GM12892 (cell line): Measurements from ENCODE around the gene MACROD2.

Source experiments
- POLR2AphosphoS5 ChIP-seq: IDR thresholded peaks from 2 replicates; pipeline ENCODE4 v1.6.1; 2011; ENCODE audit warnings: low read depth, low read length, control low read depth
- TAF1 ChIP-seq: IDR thresholded peaks from 2 replicates; pipeline ENCODE4 v1.6.1; 2011; ENCODE audit warnings: low read depth, mild to moderate bottlenecking, control low read depth, low read length, borderline replicate concordance

DNA sequence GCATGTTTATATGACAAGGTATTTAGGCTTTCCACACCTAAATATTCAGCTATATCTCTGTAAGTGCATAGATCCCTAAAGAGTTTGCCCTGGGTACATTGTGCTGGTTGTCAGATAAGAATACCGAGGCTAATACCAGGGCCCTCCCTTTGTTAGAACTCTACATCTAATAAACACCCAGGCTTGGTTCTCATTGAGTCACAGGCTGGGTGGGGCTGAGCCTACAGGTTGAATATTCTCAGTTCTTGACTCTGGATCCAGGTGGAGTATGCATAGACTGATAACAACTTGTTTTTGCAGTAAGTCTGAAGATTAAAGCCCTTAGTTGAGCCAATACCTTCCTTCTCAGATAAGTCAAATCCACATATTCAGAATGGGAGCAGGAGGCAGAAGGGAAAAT is 654.3 kb downstream of the MACROD2 start:
- TF ChIP-seq POLR2AphosphoS5 = no peak
- TF ChIP-seq TAF1 = no peak
